ENCODE results near the gene RFPL1. TPM values are rescaled to one million over a fixed set of nuclear protein-coding genes. Genes with fewer than 3 reads are reported as not detected.
A peak's percentile ranks its signal among the peaks of the same experiment; 100 is the strongest.

RFPL1 gene
- total RNA-seq, 4 donors from 2014 or later: not detected

- Histone ChIP-seq H3K27ac (no peak overlapping the region), H3K36me3 (no peaks in the 10 kb centered on the region), H3K4me1 (no peaks in the 10 kb centered on the region), H3K27me3 (no peaks in the 10 kb centered on the region), H3K9me3 (no peaks in the 10 kb centered on the region), H3K4me3 (replicated peaks in 1 of 3) (no peak overlapping the region)
- no peak for TF ChIP-seq POLR2A (IDR thresholded peaks at IDR 0.05)
- WGBS, 2 donors: 82 to 87% methylated on average over 7 of the region's 7 CpGs
- intact Hi-C loops (cut with DNase I): no loop called here
- DNase-seq: no peak
Measured at GRCh38 chr22:29464581-29464980, 26.2 kb downstream of the RFPL1 start.

- peak; percentile 46 to 53 for DNase-seq
- intact Hi-C loops (cut with DNase I): no loop called here
- no peaks in the 10 kb centered on the region for H3K36me3 ChIP-seq
- peaks cover 0 to 11% of the 10 kb centered on the region in 2 donors for H3K4me1 ChIP-seq
- WGBS, 2 donors: 37 to 40% methylated on average over 7 of the region's 9 CpGs
- no peaks in the 10 kb centered on the region for H3K27me3 ChIP-seq
- TF ChIP-seq CTCF (IDR thresholded peaks at IDR 0.05) (no peak), POLR2A (IDR thresholded peaks at IDR 0.05) (no peak)
- H3K27ac ChIP-seq: no peak overlapping the region
- H3K9me3 ChIP-seq: no peaks in the 10 kb centered on the region
- H3K4me3 ChIP-seq (replicated peaks in 1 of 3): no peak overlapping the region
Measured at GRCh38 chr22:29469755-29470154, 31.4 kb downstream of the RFPL1 start.

- intact Hi-C loops (cut with DNase I): no loop called here
- TF ChIP-seq CTCF (IDR thresholded peaks at IDR 0.05) (peak; percentile 49 to 88 (median 71)), POLR2A (IDR thresholded peaks at IDR 0.05) (no peak)
- peaks cover 0 to 11% of the 10 kb centered on the region in 2 donors for H3K4me1 ChIP-seq
- peak overlapping the region in 1 of 3 donors; percentile 20 for H3K4me3 ChIP-seq (replicated peaks in 1 of 3)
- WGBS, 2 donors: 31 to 42% methylated on average over 17 to 19 of the region's 54 CpGs
- peak; percentile 61 to 70 for DNase-seq
- no peaks in the 10 kb centered on the region for H3K27me3 ChIP-seq
- H3K27ac ChIP-seq: no peak overlapping the region
- H3K36me3 ChIP-seq: no peaks in the 10 kb centered on the region
- no peaks in the 10 kb centered on the region for H3K9me3 ChIP-seq
Measured at GRCh38 chr22:29470159-29470855, 31.9 kb downstream of the RFPL1 start.

GRCh38 chr22:29473001-29473400, 34.6 kb downstream of the RFPL1 start:
- Histone ChIP-seq H3K9me3 (no peaks in the 10 kb centered on the region), H3K4me3 (replicated peaks in 1 of 3) (no peak overlapping the region), H3K4me1 (peaks cover 0 to 11% of the 10 kb centered on the region in 2 donors), H3K27me3 (no peaks in the 10 kb centered on the region), H3K27ac (no peak overlapping the region), H3K36me3 (no peaks in the 10 kb centered on the region)
- 75 to 77% methylated on average over 5 of the region's 5 CpGs for WGBS, 2 donors
- TF ChIP-seq CTCF (IDR thresholded peaks at IDR 0.05) (no peak), POLR2A (IDR thresholded peaks at IDR 0.05) (no peak)
- no peak for DNase-seq
- intact Hi-C loops (cut with DNase I): no loop called here

- Histone ChIP-seq H3K4me3 (replicated peaks in 1 of 3) (no peak overlapping the region), H3K4me1 (peaks cover 5 to 10% of the 10 kb centered on the region in 2 donors), H3K27me3 (peaks cover 9% of the 10 kb centered on the region), H3K27ac (no peak overlapping the region), H3K36me3 (no peaks in the 10 kb centered on the region), H3K9me3 (no peaks in the 10 kb centered on the region)
- 81 to 87% methylated on average over 8 of the region's 8 CpGs for WGBS, 2 donors
- no peak for DNase-seq
- TF ChIP-seq CTCF (IDR thresholded peaks at IDR 0.05) (no peak), POLR2A (IDR thresholded peaks at IDR 0.05) (no peak)
- intact Hi-C loops (cut with DNase I): no loop called here
Measured at GRCh38 chr22:29475550-29475949, 37.2 kb downstream of the RFPL1 start.

Measured in thyroid gland (tissue), 4 donors.